GM23338 (cell line): Measurements from ENCODE around the gene SHC4.

Source experiments
- CREB1 ChIP-seq: fragments of 250-450 bp; sonication (Bioruptor Pico); IDR thresholded peaks from 2 replicates; pipeline ENCODE4 v1.5.0; 2020; ENCODE audit warnings: low read depth, mild to moderate bottlenecking, moderate library complexity
- EZH2 ChIP-seq: fragments of 200-600 bp; sonication (generic); IDR thresholded peaks from one replicate; pipeline ENCODE4 v1.8.0; 2017; ENCODE audit warnings: antibody characterized with exemption, mild to moderate bottlenecking, low read depth; ENCODE audit not compliant: unreplicated experiment
- EZH2phosphoT487 ChIP-seq: fragments of 200-600 bp; sonication (generic); IDR thresholded peaks from one replicate; pipeline ENCODE4 v1.8.1; 2018; ENCODE audit warnings: antibody characterized with exemption; ENCODE audit not compliant: unreplicated experiment
- POLR2AphosphoS5 ChIP-seq: IDR thresholded peaks from 2 replicates; pipeline ENCODE4 v1.6.1; 2016; ENCODE audit warnings: antibody characterized with exemption, low read depth
- STAT1 ChIP-seq: IDR thresholded peaks from one replicate; pipeline ENCODE4 v1.6.1; 2016; ENCODE audit warnings: antibody characterized with exemption; ENCODE audit not compliant: unreplicated experiment
- TF ChIP-seq, protein P1 (sequence below), 2 experiments: fragments of 200-600 bp in 1 of 2; sonication (generic) in 1 of 2; conservative IDR thresholded peaks; 2 replicates each; pipeline versions ENCODE4 v1.5.1 to v1.6.1; 2016 to 2017; ENCODE audit warnings: antibody characterized with exemption in 2 of 2, low read depth in 2 of 2, mild to moderate bottlenecking in 2 of 2, moderate library complexity in 1 of 2
- TF ChIP-seq, protein P2 (sequence below): IDR thresholded peaks from one replicate; pipeline ENCODE4 v1.6.1; 2018; ENCODE audit warnings: antibody characterized with exemption; ENCODE audit not compliant: unreplicated experiment

DNA sequence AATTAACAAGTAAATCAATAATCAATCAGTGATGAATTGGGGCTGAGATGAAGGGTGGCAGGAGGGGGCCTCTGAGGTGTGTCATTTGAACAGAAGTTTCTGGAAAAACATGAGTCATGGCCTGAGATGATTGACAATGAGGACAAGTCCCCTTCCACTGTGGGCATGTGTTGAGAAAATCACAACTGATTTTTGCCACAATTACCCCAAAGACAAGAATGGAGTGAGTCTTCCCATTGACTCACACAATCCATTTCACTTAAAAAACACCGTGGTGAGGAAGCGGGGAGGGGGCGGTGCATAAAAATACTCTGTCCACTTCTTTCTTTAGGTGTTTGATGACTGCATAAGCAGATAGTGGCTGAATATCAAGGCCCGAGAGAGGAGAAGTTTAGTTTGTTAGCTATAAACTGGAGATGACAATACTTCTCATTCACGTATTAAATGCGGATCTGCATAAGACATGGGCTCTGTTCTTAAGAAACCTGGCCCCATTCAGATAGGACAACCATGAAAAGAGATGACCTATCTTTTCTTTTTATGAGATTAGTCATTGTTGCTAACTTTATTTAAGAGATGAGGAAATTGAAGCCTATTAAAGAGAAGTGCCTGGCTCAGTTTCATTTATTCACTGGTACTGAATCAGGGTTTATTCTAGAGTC, 34.7 kb downstream of the SHC4 start:
- TF ChIP-seq POLR2AphosphoS5 (no peak), CREB1 (CRISPR knock-in tag) (no peak), EZH2phosphoT487 (no peak), EZH2 (no peak), STAT1 (no peak)
- TF ChIP-seq, protein P1, sequence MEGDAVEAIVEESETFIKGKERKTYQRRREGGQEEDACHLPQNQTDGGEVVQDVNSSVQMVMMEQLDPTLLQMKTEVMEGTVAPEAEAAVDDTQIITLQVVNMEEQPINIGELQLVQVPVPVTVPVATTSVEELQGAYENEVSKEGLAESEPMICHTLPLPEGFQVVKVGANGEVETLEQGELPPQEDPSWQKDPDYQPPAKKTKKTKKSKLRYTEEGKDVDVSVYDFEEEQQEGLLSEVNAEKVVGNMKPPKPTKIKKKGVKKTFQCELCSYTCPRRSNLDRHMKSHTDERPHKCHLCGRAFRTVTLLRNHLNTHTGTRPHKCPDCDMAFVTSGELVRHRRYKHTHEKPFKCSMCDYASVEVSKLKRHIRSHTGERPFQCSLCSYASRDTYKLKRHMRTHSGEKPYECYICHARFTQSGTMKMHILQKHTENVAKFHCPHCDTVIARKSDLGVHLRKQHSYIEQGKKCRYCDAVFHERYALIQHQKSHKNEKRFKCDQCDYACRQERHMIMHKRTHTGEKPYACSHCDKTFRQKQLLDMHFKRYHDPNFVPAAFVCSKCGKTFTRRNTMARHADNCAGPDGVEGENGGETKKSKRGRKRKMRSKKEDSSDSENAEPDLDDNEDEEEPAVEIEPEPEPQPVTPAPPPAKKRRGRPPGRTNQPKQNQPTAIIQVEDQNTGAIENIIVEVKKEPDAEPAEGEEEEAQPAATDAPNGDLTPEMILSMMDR (conservative IDR thresholded peaks at IDR 0.05; ENCODE audit: low read depth in 2 of 2): no peak
- TF ChIP-seq, protein P2, sequence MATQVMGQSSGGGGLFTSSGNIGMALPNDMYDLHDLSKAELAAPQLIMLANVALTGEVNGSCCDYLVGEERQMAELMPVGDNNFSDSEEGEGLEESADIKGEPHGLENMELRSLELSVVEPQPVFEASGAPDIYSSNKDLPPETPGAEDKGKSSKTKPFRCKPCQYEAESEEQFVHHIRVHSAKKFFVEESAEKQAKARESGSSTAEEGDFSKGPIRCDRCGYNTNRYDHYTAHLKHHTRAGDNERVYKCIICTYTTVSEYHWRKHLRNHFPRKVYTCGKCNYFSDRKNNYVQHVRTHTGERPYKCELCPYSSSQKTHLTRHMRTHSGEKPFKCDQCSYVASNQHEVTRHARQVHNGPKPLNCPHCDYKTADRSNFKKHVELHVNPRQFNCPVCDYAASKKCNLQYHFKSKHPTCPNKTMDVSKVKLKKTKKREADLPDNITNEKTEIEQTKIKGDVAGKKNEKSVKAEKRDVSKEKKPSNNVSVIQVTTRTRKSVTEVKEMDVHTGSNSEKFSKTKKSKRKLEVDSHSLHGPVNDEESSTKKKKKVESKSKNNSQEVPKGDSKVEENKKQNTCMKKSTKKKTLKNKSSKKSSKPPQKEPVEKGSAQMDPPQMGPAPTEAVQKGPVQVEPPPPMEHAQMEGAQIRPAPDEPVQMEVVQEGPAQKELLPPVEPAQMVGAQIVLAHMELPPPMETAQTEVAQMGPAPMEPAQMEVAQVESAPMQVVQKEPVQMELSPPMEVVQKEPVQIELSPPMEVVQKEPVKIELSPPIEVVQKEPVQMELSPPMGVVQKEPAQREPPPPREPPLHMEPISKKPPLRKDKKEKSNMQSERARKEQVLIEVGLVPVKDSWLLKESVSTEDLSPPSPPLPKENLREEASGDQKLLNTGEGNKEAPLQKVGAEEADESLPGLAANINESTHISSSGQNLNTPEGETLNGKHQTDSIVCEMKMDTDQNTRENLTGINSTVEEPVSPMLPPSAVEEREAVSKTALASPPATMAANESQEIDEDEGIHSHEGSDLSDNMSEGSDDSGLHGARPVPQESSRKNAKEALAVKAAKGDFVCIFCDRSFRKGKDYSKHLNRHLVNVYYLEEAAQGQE: no peak
